Cardiac muscle cell (in vitro differentiated cells and primary cell): ENCODE data around the gene GPR35. TPM values are rescaled to one million over a fixed set of nuclear protein-coding genes. Genes with fewer than 3 reads are reported as not detected.

Experiments
- DNase-seq, 2 donors: peaks; one replicate each; pipeline versions ENCODE4 v3.0.0 to v3.0.0-alpha.2; 2010 to 2017; ENCODE audit warnings: low read depth in 1 of 2, low spot score in 1 of 2
- H3K27ac ChIP-seq: fragments of 200-600 bp; sonication (generic); 2 replicates; pipeline ENCODE4 v1.5.1; 2016
- H3K27me3 ChIP-seq: fragments of 200-600 bp; sonication (generic); 2 replicates; pipeline ENCODE4 v1.6.0; 2016; ENCODE audit warnings: control low read depth
- H3K36me3 ChIP-seq: fragments of 200-600 bp; sonication (generic); 2 replicates; pipeline ENCODE4 v1.5.1; 2016; ENCODE audit warnings: control low read depth
- H3K4me1 ChIP-seq: fragments of 200-600 bp; sonication (generic); 2 replicates; pipeline ENCODE4 v1.8.1; 2017; ENCODE audit warnings: low read depth, mild to moderate bottlenecking, mixed run types
- H3K4me3 ChIP-seq: fragments of 200-600 bp; sonication (generic); 2 replicates; pipeline ENCODE4 v1.5.1; 2016; ENCODE audit warnings: mild to moderate bottlenecking
- H3K9me3 ChIP-seq: fragments of 200-600 bp; sonication (generic); 2 replicates; pipeline ENCODE4 v1.5.1; 2017; ENCODE audit warnings: low read depth, mild to moderate bottlenecking, control low read depth
- polyA plus RNA-seq: library from polyadenylated mRNA; unstranded; fragments of >200 nt; fragmentation: Nextera tagmentation; extraction: Ambion mirVana; gene quantifications from 2 replicates; pipeline ENCODE4 v1.2.1, GENCODE V29; 2016
- total RNA-seq: library from RNA; depleted of rRNA; stranded (reverse); fragments of >200 nt; gene quantifications from 2 replicates; pipeline ENCODE4 v1.2.3, GENCODE V29; 2016
- TF ChIP-seq, protein P1 (sequence below): IDR thresholded peaks from 2 replicates; pipeline ENCODE4 v1.5.1; 2012; ENCODE audit warnings: low read depth, mild to moderate bottlenecking, low read length

Gene GPR35
- total and polyA plus RNA-seq, 2 experiments from 2014 or later = 0.40 to 5.1 TPM

DNA sequence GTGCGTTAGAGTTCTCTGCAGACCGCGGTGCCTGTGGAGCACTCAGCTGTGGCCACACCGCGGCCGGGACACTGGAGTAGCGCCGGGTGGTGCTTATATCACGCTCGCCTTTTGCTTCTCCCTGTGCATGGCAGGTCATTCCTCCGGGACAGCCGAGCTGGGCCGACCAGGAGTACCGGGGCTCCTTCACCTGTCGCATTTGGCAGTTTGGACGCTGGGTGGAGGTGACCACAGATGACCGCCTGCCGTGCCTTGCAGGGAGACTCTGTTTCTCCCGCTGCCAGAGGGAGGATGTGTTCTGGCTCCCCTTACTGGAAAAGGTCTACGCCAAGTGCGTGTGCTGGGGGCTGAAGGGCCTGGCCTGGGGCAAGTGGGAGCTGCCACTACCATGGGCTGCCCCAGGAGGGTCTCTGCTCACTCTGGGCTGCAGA, 34.6 kb upstream of the GPR35 start:
- no peaks in the 10 kb centered on the region for H3K27me3 ChIP-seq
- peaks cover 11% of the 10 kb centered on the region for H3K36me3 ChIP-seq
- H3K9me3 ChIP-seq = no peaks in the 10 kb centered on the region
- H3K4me1 ChIP-seq = peaks cover 6% of the 10 kb centered on the region
- no peak for DNase-seq
- no peak overlapping the region for H3K27ac ChIP-seq
- no peak overlapping the region for H3K4me3 ChIP-seq
- TF ChIP-seq, protein P1, sequence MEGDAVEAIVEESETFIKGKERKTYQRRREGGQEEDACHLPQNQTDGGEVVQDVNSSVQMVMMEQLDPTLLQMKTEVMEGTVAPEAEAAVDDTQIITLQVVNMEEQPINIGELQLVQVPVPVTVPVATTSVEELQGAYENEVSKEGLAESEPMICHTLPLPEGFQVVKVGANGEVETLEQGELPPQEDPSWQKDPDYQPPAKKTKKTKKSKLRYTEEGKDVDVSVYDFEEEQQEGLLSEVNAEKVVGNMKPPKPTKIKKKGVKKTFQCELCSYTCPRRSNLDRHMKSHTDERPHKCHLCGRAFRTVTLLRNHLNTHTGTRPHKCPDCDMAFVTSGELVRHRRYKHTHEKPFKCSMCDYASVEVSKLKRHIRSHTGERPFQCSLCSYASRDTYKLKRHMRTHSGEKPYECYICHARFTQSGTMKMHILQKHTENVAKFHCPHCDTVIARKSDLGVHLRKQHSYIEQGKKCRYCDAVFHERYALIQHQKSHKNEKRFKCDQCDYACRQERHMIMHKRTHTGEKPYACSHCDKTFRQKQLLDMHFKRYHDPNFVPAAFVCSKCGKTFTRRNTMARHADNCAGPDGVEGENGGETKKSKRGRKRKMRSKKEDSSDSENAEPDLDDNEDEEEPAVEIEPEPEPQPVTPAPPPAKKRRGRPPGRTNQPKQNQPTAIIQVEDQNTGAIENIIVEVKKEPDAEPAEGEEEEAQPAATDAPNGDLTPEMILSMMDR = no peak

DNA sequence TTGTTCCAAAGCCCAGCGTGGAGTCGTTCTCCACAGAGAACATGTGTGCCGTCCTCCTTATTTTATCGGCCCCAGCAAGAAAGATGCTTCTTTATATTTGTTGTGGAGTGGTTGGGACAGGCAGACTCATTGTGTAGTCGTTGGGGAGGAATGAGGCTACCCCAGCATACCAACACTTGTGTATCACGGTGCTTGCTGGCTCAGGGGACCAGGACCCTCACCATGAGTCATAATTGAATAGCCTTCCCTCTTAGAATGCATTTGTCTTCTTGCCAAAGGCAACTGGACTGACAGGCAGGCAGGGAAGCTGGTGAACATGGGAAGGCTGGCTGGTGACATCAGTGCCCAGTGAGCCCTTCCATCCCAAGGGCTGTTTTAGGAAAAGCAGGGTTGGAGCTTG, 34.1 kb upstream of the GPR35 start:
- peaks cover 6% of the 10 kb centered on the region for H3K4me1 ChIP-seq

DNA sequence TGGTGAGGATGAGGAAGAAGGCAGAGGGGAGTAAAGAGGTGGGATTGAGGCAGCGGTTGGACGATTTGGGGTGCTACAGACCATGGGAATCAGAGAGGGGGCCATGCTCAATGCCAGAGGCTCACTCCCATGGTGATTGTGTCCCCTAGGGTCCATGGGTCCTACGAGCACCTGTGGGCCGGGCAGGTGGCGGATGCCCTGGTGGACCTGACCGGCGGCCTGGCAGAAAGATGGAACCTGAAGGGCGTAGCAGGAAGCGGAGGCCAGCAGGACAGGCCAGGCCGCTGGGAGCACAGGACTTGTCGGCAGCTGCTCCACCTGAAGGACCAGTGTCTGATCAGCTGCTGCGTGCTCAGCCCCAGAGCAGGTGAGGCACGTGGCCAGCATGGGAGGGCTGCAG, 33.5 kb upstream of the GPR35 start:
- Histone ChIP-seq H3K27me3 (no peaks in the 10 kb centered on the region), H3K9me3 (no peaks in the 10 kb centered on the region), H3K4me3 (no peak overlapping the region), H3K36me3 (peaks cover 14% of the 10 kb centered on the region), H3K27ac (no peak overlapping the region), H3K4me1 (peaks cover 6% of the 10 kb centered on the region)
- TF ChIP-seq, protein P1 = no peak
- no peak for DNase-seq

More for the DNA sequence above, 34.1 kb upstream of the GPR35 start:
- H3K36me3 ChIP-seq = peaks cover 14% of the 10 kb centered on the region
- no peak for DNase-seq
- TF ChIP-seq, protein P1 = no peak
- H3K27ac ChIP-seq = no peak overlapping the region
- no peaks in the 10 kb centered on the region for H3K27me3 ChIP-seq
- H3K9me3 ChIP-seq = no peaks in the 10 kb centered on the region
- no peak overlapping the region for H3K4me3 ChIP-seq

DNA sequence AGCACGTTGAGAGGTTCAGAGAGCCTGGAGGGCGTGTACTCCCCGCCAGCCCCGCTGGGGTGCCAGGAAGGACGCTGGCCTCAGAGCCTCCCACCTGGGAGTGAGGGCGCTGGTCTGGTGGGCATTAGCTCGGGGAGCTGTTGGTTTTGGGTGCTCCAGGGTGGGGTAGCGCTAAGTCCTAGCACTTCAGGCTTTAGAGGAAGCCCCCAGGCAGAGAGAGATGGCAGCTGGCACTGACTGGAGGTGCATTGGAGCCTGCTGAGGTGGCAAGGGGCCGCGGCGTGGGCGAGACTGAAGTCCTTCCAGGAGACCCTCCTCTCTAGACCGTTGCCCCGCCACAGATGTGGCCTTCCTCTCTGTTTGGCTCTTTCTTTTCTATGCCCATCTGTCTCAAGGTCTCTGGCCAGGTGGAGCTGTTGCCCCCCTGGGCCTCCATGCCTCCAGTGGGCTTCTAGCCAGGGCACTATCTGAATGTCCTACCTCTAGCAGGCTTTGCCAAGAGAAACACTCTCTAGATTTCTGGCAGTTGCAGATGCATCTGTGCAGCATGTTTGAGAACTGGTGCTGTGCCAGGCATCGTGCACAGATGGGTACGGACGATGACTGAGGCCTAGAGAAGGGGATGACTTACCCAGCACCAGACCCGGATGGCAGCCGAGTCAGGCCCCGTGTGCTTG, 32.1 kb upstream of the GPR35 start:
- Histone ChIP-seq H3K4me3 (no peak overlapping the region), H3K27ac (no peak overlapping the region), H3K27me3 (no peaks in the 10 kb centered on the region), H3K9me3 (no peaks in the 10 kb centered on the region), H3K4me1 (no peaks in the 10 kb centered on the region), H3K36me3 (peaks cover 14% of the 10 kb centered on the region)
- DNase-seq = no peak
- TF ChIP-seq, protein P1 = no peak

DNA sequence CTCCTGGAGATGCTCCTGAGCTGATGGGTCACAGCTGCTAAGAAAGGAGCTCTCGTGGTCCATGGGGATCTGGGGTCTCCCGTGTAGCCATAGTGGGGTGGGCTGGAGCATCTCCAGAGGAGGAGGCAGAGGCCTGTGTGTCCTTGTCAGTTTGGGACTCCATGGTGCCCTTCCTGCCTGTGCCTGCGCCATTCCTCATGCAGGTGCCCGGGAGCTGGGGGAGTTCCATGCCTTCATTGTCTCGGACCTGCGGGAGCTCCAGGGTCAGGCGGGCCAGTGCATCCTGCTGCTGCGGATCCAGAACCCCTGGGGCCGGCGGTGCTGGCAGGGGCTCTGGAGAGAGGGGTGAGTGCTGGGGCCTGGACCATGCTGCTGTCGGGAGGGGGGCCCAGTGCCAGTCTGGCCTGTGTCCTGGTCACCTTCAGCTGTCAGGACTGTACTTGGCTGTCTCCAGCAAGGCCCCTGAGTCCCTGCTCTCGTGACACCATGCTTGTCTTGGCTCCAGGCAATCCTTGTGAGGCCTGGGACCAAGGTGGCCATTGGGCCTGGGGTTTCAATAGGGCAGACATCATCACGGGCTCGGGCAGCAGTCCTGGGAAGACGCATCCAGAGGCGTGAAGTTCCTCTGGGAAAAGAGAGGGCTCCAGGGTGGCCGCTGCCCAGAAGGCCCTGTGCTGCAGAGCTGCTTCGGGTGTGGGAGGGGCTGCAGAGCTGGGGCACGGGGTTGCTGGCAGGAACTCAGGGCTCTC, 31.4 kb upstream of the GPR35 start:
- no peak overlapping the region for H3K4me3 ChIP-seq
- H3K9me3 ChIP-seq = no peaks in the 10 kb centered on the region
- TF ChIP-seq, protein P1 = no peak
- peak overlapping the region; percentile 69 for H3K27ac ChIP-seq
- H3K27me3 ChIP-seq = no peaks in the 10 kb centered on the region
- H3K4me1 ChIP-seq = no peaks in the 10 kb centered on the region
- H3K36me3 ChIP-seq = peaks cover 14% of the 10 kb centered on the region
- peak in 1 of 2 donors; percentile 66 for DNase-seq
